Gastroesophageal sphincter (tissue), 3 donors: ENCODE results near the gene IL22RA1.

Source experiments
- CTCF ChIP-seq, 4 experiments: fragments of 200-600 bp in 2 of 4; fragments of 450-650 bp in 2 of 4; sonication (generic) in 1 of 4; IDR thresholded peaks; one replicate each; pipeline ENCODE4 v1.5.1; 2017 to 2019; ENCODE audit warnings: antibody characterized with exemption in 4 of 4, mild to moderate bottlenecking in 2 of 4, moderate library complexity in 2 of 4
- POLR2A ChIP-seq, 2 donors: fragments of 450-650 bp; IDR thresholded peaks; one replicate each; pipeline ENCODE4 v1.6.1; 2017; ENCODE audit warnings: antibody characterized with exemption in 2 of 2, mild to moderate bottlenecking in 2 of 2, moderate library complexity in 1 of 2
- POLR2AphosphoS5 ChIP-seq: sonication (generic); formaldehyde crosslinking; IDR thresholded peaks from one replicate; pipeline ENCODE4 v1.6.1; 2017; ENCODE audit warnings: antibody characterized with exemption

GRCh38 chr1:24074817-24075589 is 67.9 kb downstream of the IL22RA1 start:
- TF ChIP-seq CTCF (IDR thresholded peaks at IDR 0.05) (no peak), POLR2A (IDR thresholded peaks at IDR 0.05) (no peak), POLR2AphosphoS5 (no peak)
